ENCODE measurements around the gene ZG16B.

Gene ZG16B

DNA sequence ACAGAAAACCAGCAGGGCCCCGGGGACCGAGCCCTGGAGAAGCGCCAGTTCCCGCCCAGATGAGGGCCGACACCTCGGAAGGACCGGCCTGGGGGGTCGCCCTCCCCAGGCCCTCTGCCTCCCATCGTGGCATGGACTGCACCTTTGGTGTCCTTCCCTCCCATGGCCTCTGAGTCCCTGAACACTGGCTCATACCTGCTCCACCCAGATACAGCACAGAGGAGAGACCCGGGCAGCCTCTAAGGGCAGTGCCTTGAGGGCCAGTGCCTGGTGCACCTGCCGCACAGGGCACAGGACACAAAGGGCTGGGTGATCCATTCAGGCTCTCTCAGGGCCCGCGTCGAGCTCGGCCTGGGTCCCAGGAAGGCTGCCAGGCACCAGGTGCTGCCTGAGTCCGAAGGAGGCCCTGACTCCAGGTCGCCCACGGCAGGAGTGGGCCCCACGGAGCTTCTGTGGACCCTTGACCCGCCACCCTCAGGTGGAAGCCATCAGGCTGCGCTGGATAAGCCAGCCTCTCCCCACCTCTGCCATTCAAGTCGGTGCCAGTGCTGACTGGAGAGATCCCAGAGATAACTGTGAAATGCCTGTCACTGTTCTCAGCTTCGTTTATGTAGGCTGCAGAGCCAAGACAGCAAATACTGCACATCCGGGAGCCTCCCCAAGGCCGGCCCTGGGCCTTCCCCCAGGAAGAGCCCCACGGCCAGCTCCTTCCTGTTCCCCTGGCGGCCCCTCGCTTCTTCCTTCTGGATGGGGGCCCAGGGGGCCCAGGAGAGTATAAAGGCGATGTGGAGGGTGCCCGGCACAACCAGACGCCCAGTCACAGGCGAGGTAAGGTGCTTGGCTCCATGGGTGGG is at the start of gene ZG16B:
Gene ZG16B (plus strand): TSS at position 803 of the 854 bp plus-strand sequence. CDS start 139 bp downstream, outside the sequence.
- in situ Hi-C loops (cut with MboI; ENCODE audit: low sequenced_read_pairs), result no loop called here

GRCh38 chr16:2782583-2783351 is 47.3 kb upstream of the ZG16B start:
- in situ Hi-C loops (cut with MboI; ENCODE audit: low sequenced_read_pairs), result no loop called here

DNA sequence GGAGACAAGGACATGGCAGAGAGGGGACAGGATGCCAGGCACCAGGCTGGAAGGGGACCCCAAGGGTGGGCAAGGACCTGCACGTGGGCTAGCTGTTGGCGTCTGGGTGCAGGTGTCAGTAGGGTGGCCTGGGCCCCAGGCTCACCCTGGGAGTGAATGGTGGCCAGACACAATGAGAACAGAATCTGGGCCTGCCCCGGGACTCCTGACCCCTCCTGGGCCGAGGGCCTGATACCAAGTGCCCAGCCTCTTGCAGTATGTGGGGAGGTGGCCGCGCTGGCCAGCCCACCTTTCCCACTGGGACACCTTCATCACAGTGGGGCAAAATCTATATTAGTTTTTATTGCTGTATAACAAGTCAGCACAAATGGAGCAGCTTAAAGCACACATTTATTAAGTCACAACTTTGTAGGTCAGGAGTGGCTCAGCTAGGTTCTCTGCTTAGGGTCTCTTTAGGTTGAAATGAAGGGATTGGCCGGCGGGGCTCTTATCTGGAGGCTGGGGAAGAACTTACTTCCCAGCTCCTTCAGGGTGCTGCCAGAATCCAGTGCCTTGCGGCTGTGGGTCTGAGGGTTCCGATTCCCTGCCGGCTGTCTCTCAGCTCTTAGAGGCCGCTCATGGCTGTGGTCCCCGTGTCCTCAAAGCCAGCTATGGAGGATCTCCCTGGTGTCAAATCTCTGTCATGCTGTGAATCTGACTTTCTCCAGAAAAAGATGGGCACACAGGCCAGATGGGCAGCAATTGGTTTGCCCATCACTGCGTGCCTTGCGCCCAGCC is 46.3 kb upstream of the ZG16B start:
- in situ Hi-C loops (cut with MboI; ENCODE audit: low sequenced_read_pairs), result no loop called here

- in situ Hi-C loops (cut with MboI; ENCODE audit: low sequenced_read_pairs), result no loop called here
These were observed 45.6 kb upstream of the ZG16B start for GRCh38 chr16:2784358-2785100.

GRCh38 chr16:2785101-2785991 is 44.8 kb upstream of the ZG16B start:
- in situ Hi-C loops (cut with MboI; ENCODE audit: low sequenced_read_pairs), result no loop called here

DNA sequence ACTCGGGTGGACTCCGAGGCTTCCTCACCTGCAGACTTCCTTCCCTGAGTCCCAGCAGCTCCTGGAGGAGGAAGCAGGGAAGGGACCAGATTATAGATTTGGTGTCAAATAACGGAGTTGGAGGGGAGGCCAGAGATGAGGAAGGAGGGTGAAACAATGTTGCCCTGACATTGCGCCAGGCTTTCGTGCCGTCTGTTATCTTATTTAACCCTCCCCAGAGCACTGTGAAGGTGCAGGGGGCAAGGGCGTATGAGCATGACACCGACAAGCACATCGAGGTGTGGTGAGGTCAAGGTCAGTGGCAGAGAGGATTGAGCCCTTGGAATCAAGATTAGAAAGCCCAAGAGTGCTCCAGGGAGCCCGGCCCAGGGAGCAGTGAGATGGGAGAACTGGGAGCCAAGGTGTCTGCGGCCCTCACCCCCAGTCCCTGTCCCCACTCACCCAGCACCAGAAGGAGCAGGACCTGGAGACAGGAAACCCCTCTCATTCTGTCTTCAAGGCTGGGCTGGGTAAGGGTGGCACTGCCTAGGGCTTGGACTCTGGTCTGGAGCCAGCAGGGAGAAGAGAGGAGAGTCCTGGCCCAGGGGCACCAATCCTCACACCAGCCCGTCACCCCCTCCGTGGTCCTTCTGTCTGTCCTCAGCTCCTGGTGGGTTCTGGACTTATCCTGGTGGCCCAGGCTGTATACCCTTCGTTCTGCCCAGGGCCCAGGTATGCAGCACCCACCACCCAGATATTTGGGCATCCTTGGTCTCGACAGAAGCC is 43.9 kb upstream of the ZG16B start:
- in situ Hi-C loops (cut with MboI; ENCODE audit: low sequenced_read_pairs), result no loop called here

- in situ Hi-C loops (cut with MboI; ENCODE audit: low sequenced_read_pairs), result no loop called here
These were observed 43.3 kb upstream of the ZG16B start for GRCh38 chr16:2786826-2787151.

DNA sequence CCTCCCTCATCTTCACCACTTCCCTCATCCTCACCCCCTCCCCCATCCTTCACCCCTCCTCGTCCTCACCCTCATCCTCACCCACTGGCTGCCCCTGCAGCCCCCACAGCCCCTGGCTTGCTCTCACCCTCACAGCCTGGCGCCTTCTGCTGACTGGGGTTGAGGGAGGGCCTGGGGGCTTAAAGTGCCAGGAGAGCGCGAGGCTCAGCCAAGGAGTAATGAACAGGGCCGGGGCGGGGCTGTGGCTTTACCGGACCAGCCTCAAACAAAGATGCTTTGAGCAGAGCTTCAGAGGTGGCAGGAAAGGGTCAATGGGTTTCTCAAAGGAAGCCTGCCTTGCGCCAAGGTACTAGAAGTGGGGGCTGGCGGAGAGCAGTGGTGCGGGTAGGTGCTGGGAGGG is 42.7 kb upstream of the ZG16B start, which contains the start of gene PRSS33:
Gene PRSS33 (minus strand): TSS at position 155 of the 400 bp plus-strand sequence. CDS start 1,013 bp downstream, outside the sequence.
- in situ Hi-C loops (cut with MboI; ENCODE audit: low sequenced_read_pairs), result no loop called here

- in situ Hi-C loops (cut with MboI; ENCODE audit: low sequenced_read_pairs), result no loop called here
These were observed 42.1 kb upstream of the ZG16B start for GRCh38 chr16:2787961-2788360.

GRCh38 chr16:2790631-2791030 is 39.5 kb upstream of the ZG16B start:
- in situ Hi-C loops (cut with MboI; ENCODE audit: low sequenced_read_pairs), result no loop called here

DNA sequence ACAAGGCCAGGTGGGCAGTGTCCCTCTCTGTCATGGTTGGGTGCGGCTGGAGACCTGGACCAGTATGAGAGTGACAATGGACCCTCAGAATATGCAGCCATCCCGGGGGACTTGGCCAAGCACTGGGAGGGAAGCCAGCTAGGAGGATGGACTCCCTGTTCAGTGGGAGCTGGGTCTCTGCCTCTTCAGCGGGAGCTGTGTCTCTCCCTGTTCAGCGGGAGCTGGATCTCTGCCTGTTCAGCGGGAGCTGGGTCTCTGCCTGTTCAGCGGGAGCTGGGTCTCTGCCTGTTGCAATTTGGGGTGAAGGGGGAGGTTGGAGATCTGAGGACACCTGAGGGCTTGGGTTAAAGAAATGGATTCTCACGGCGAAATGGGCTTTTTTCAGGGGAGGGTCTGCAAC is 38.9 kb upstream of the ZG16B start:
- in situ Hi-C loops (cut with MboI; ENCODE audit: low sequenced_read_pairs), result no loop called here

DNA sequence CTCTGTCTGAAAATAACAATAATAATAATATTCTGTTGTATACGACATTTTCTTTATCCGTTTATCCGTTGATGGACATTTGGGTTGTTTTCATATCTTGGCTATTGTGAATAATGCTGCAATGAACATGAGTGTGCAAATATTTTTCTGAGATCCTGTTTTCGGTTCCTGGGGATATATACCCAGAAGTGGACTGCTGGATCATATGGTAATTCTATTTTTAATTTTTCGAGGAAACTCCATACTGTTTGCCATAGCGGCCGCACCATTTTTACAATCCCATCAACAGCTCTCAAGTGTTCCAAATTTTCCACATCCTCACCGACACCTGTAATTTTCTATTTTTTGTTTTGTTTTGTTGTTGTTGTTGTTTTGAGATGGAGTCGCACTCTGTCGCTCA is 37.2 kb upstream of the ZG16B start:
- in situ Hi-C loops (cut with MboI; ENCODE audit: low sequenced_read_pairs), result no loop called here

DNA sequence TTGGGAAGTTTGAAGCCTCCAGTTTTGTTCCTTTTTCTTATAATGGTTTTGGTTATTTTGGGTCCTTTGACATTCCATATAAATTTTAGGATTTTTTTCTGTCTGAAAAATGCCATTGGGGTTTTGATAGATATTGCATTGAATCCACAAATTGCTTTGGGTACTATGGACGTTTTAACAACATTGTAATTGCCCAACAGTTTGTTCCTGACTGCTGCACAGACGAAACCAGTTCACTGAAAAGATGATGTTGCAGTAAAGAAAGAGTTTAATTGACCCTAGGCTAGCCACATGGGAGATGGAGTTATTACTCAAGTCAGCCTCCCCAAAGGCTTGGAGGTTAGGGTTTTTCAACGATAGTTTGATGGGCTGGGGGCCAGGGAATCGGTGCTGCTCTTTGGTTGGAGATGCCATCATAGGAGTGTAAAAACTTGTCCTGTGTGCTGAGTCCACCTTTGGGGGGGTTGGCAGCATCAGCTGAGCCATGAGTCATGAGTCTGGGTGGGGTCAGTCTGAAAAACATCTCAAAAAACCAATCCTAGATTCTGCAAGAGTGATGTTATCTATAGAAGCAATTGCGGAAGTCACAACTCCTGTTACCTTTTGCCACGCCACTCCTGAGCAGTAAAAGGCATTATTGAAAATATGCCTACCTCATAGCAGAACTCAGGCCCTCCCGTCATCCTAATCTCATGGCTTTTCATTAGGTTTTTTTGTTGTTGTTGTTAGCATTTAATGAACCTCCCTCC is 34.5 kb upstream of the ZG16B start:
- in situ Hi-C loops (cut with MboI; ENCODE audit: low sequenced_read_pairs), result no loop called here

DNA sequence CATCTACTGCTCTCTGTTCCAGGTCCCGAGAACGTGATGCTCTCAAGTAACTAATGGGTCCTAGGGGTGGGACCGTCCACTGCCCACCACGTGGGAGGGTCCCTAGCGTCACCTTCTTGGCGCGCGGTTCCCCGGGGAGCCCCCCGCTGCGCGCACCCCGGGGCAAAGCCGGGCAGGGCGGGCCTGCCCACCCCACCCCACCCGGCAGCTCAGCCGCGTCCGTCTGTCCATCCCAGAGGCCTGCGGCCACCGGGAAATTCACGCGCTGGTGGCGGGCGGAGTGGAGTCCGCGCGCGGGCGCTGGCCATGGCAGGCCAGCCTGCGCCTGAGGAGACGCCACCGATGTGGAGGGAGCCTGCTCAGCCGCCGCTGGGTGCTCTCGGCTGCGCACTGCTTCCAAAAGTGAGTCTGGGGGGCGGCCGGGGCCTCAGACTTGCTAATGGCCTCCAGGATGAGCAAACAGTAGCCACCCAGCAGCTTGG is 31.3 kb upstream of the ZG16B start:
- in situ Hi-C loops (cut with MboI; ENCODE audit: low sequenced_read_pairs), result no loop called here

GRCh38 chr16:2799205-2799858 is 30.8 kb upstream of the ZG16B start:
- in situ Hi-C loops (cut with MboI; ENCODE audit: low sequenced_read_pairs), result no loop called here

DNA sequence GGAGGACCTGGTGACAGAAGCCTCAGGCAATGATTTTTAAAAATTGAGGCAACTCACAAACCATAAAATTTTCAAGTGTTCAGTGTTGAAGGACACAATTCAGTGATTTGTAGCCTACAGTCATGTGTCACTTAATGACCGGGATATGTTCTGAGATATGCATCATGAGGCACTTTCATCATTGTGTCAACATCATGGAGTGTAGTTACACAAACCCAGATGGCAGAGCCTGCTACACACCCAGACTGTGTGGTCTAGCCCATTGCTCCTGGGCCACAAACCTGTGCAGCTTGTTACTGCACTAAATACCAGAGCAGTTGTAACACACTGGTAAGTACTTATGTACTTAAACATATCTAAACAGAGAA is 30.3 kb upstream of the ZG16B start:
- in situ Hi-C loops (cut with MboI; ENCODE audit: low sequenced_read_pairs), result no loop called here

DNA sequence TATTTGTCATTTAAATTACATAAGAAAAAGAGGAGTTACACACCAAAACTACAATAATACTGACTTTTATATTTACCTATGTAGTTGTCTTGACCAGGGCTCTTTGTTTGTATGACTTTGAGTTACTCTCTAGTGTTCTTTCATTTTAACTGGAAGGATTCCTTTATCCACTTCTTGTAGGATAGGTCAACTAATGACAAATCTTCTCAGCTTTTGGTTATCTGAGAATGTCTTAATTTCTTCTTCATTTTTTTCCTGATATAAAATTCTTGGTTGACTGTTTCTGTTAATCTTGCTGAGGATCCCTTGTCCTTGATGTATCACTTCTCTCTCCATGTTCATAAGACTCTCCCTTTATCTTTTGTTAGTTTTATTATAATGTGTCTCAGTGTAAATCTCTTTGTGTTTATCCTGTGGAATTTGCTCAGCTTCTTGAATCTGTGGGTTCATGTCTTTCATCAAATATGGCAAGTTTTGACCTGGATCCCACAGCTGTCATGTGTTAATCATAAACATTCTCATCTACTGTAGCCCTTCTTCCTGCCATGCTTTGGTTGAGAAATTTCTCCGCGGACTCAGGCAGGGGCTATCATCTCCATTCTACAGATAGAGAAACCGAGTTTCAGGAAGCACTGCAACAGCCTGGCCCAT is 26.4 kb upstream of the ZG16B start:
- in situ Hi-C loops (cut with MboI; ENCODE audit: low sequenced_read_pairs), result no loop called here
